Retina (tissue), 1 donor: ENCODE measurements around the gene PLCH2.
A peak's percentile ranks its signal among the peaks of the same experiment; 100 is the strongest.

Experiments used
- DNase-seq: peaks from one replicate; pipeline ENCODE4 v3.0.0-alpha.2; 2016

Gene PLCH2

GRCh38 chr1:2517966-2518365 is 41.9 kb downstream of the PLCH2 start:
- DNase-seq: no peak

DNA sequence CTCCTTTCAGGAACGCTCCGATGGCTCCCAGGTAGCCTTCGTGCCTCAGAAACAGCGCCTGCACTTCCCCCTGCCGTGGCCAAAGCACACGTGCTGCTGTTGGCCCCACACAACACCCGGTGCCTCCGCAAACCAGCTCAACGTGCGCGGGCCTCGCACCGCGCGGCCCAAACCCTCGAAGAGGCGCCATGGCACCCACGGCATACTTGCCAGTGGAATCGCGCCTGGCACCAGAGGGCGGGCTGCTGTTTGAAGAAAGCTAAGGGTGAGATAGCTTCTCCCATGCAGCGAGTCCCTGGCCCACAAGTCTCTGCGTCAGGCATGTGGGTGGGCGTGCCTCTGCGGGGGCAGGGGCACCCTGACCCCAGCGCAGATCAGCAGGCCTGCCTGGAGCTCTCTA is 42.4 kb downstream of the PLCH2 start:
- no peak for DNase-seq

GRCh38 chr1:2519029-2519685 is 43.1 kb downstream of the PLCH2 start:
- DNase-seq: no peak

GRCh38 chr1:2519729-2520128 is 43.6 kb downstream of the PLCH2 start:
- DNase-seq: no peak

- no peak for DNase-seq
Observed at GRCh38 chr1:2520206-2520605, 44.1 kb downstream of the PLCH2 start.

DNA sequence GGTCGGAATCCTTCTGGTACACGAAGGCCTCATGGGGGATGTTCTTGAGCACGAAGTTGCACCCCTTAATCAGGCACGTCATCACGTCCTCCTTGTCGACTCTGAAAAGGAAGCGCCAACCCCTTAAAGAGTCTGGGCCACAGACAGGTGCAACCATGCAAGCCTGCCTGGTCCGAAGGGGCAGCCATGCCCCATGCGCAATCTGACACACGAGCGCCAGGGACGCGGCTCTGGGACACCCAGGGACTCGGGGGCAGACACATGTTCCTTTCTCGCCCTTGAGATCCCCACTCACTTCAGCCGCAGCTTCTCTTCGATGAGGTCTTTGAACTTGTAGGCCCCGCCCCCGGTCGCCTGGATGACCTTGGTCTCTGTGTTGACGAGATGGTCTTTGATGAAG is 44.7 kb downstream of the PLCH2 start:
- DNase-seq: no peak

- DNase-seq: no peak
Observed at GRCh38 chr1:2522230-2522629, 46.1 kb downstream of the PLCH2 start.

DNA sequence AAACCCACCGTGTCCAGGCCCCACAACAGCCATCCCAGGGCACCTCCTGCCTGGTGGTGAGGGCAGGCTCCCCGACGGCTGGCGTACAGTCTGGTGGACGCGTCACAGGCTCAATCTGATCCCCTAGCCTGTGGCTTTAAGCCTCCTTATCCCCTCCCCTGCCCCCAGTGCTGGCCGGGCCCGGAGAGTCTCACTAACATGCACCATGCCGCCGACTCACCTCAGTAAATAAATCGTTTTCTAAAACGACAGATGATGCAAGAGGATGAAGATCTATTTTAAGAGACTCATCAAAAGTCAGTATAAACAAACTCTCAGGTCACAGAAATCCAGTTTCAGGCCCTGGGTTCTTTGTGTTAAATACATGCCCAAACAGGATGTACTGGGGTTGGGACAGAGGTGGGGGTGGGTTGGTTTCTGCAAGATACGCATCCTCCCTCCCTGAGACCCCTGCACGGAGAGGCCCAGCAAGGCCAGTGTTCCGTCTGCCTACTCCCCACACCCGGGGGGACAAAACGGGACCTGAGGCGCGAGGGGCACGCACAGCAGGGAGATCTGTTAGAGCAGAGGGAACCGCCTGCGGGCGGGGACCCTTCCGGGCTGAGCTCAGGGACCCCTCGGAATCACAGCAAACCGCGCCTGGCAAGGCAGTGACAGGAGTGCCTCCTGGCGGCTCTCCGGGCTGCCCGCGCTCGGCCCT is 47.3 kb downstream of the PLCH2 start:
- DNase-seq: peak; percentile 26

DNA sequence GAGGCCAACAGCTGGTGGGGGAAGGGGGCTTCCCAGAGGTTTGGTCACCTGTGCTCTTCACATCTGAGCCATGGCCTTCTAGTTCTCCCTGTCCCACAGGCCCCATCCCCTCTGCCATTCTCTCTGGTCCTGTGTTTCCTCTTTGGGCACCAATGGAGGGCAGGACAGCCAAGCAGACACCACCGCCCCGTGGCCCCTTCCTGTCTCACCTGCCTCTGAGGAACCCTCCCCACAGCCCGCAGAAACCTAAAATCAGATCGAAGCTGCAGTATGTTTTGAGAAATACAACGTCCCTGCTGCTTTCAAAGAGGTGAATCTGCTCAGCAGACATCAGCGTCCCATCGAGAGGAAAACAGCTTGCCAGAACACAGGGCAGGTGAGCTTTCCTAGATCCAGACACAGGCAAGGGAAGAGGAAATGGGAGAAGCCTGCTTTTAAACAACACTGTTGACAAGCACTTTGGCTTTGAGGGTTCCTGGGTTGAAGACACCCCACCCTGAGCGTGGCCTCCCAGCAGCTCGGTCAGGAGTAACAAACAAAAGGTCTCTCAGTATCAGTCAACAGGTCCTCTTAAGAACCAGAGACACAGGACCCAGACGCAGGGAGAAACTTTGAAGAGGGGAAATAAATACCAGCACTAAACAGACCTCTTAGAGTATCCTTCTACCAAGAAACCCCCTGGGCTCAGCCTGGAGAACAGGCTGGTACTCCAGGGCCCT is 48.0 kb downstream of the PLCH2 start:
- peak; percentile 48 for DNase-seq

GRCh38 chr1:2525572-2525919 is 49.5 kb downstream of the PLCH2 start:
- no peak for DNase-seq

GRCh38 chr1:2525920-2526823 is 50.1 kb downstream of the PLCH2 start, which contains the start of gene PANK4:
TSS of gene PANK4 (minus strand) at chr1:2526596. CDS start at chr1:2526587, 9 bp downstream.
- peak; percentile 92 for DNase-seq

- peak; percentile 91 for DNase-seq
Observed at GRCh38 chr1:2526824-2527555, 50.9 kb downstream of the PLCH2 start.

DNA sequence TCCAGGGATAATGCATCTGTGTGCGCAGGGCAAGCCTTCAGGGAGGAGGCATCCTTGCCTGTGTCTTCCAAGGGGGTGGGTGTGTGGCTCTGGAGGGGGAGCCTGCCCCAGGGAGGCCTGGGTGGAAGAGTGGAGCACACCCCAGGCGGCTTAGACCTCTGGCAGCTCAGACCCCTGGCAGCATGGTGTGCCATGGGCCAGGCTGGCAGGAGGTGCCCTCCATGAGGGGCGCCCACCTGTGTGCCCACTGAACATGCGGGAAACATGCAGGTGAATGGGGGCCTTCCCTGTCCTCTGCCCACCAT is 51.4 kb downstream of the PLCH2 start:
- no peak for DNase-seq

GRCh38 chr1:2528016-2528415 is 51.9 kb downstream of the PLCH2 start:
- peak; percentile 57 for DNase-seq

- no peak for DNase-seq
Observed at GRCh38 chr1:2528611-2528965, 52.5 kb downstream of the PLCH2 start.

DNA sequence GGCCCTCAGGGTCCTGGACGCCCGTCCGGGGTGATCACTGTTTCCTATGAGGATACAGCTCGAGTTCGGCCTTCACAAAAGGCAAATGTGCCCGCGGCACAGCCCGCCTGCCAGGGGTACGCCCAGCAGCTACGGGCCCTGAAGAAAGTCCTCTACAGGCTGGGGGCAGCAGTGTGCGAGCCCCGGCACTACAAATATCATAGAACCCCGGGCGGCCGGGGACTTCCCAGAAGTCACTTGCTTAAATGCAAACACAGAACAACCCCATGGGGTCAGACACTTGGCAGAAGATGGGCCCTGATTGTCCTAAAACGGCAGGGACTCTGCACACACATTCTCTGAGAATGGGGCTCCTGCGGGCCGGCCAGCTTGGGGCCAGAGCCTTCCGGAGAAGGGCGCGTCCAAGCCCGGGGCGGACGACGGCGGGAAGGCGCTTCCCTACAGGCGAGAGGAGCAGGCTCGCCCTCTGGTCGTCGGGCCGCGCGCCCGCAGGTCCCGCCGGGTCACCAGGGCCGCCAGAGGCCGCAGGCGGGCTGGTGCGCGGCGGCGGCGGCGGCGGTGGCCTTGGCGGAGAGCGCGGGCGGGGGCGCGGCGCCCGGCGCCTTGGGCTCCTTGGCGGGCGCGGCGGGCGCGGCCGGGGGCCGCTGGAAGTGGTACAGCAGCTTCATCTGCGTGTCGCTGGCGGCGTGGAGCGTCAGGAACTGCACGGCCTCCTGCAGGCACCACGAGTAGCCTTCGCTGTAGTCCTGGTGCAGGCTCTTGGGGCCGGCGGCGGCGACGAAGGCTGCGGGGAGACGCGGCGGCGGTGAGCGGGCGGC is 53.1 kb downstream of the PLCH2 start:
- DNase-seq: peak; percentile 60

DNA sequence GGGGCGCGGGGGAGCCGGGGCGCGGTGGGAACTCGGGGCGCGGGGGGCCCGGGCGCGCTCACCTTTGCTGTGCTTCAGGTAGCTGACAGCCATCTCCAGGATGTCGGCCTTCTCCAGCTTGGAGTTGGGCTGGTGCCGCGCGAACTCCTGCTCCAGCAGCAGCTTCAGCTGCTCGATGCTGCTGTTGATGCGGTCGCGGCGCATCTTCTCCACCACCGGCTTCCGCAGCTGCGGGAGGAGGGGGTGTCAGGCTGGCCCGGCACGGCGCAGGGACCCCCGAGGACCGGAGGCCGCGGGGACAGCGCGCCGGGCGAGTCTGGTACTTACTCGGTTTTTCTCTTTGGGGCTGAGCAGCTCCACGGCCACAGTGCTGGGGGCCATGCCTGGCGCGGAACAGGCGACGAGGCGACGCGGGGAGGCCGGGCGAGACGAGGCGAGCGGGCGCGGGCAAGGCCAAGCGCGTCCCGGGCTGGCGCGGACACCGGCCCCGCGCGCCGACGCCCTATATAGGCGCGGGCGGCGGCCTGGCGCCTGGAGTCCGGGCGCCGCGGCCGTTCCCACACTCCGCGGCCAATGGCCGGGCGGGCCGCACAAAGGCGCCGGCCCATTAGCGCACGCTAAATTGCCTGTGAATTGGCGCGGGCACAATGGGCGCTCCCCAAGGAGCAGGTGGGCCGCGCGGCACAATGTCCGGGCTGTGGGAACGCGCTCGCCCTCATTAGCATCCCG is 53.9 kb downstream of the PLCH2 start, which contains the start of gene HES5:
TSS of gene HES5 (minus strand) at position 480 of the 729 bp plus-strand sequence. CDS start at position 381, 99 bp downstream.
- peak; percentile 95 for DNase-seq

DNA sequence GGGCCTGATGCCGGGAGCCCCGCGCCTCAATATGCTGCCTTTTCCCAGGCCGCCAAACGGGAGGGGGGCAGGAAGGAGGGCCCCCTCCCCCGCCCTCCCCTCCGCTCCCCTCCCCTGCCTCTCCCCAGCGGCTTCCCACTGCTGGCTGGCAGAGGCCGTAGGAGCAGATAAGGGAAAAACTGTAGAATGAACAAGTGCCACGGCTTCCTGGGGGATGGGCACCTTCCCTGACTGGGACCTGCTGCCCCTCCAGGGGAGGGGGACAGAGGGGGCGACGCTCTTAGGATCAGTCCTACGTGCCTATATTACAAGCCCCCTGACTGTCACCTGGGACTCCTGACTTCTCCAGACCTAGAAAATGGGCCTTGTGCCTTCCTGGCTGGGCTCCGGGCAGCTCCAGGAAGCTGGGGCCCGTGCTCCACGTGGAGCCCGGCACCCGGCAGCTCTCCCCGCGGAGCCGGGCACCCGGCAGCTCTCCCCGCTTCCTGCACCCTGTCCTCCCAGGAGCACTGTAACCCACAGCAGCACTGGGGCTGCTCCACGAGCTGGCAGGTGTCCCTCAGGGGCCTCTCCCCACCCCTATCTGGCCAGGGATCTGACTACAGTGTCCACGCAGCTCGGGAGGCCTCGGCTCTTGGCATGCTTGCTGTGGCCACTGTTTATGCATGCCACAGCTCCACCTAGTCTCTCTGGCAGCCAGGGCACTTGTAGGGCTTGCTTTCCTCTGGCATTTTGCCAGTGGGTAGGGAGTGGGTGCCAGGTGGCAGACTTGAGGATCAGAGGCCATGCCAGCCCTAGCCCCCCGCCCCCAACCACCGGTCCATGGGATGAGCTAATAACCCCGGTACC is 54.6 kb downstream of the PLCH2 start:
- peak; percentile 86 for DNase-seq

GRCh38 chr1:2532485-2533160 is 56.5 kb downstream of the PLCH2 start:
- peak; percentile 87 for DNase-seq
